HG02588 (cell line): ENCODE results near the gene ERP27.

Source experiments
- ATAC-seq: cut with Tn5 transposase; IDR thresholded peaks from one replicate; pipeline ENCODE4 v1.9.1; 2021; ENCODE audit warnings: mild to moderate bottlenecking, moderate library complexity; ENCODE audit not compliant: unreplicated experiment

Gene ERP27

GRCh38 chr12:14905269-14906004, 32.9 kb downstream of the ERP27 start:
- ATAC-seq = no peak

- no peak for ATAC-seq
Measured at GRCh38 chr12:14904854-14905253, 33.5 kb downstream of the ERP27 start.

DNA sequence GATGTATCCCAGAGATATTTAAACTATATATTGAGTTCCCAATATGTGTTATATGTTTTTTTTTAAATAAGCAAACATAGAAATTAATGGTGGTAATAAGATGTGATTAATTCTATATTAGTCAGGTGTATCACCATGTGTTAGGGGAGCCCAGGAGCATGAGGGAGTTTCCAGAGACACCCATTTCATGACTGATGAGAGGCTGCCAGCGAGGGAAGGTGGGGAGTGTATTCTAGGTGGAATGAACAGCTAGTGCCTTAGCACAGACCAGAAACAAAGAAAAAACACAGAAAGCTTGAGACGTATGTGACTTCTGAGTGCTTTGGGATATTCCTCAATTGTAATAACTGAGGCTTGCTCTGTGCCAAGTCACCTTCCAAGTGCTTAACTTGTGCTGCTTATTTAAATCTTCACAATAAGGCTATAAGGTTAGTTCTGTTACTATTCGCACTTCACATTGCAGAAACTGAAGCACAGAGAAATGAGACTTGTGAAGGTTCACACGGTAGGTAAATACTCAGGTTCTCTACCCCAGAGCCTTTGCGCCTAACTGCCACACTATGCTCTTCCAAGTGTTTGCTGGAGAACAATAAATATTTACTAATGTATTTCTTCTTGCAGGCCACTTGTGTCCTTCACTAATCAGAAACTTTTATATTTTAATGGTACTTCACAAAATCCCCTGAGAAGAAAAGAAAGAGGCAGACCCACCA, 34.8 kb downstream of the ERP27 start:
- no peak for ATAC-seq

DNA sequence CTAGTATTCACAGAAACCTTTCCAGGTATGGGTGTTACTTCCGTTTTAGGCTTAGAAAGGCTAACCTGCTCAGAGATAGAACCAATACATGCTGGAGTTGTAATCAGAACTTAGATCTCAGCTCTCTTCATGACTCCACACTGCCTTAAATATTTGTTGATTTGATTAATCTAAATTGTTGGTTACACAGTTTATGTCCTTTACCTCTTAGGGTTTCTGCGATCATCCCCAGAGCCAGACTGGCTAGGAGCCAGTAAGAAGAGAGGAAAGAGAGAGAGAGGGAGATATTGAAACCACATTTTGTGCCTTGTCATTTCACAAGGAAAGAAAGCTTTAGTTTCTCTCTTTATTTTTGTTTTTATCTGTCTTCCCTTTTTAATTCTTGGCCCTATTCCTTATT, 35.9 kb downstream of the ERP27 start:
- no peak for ATAC-seq

- no peak for ATAC-seq
Measured at GRCh38 chr12:14901228-14901562, 37.1 kb downstream of the ERP27 start.

DNA sequence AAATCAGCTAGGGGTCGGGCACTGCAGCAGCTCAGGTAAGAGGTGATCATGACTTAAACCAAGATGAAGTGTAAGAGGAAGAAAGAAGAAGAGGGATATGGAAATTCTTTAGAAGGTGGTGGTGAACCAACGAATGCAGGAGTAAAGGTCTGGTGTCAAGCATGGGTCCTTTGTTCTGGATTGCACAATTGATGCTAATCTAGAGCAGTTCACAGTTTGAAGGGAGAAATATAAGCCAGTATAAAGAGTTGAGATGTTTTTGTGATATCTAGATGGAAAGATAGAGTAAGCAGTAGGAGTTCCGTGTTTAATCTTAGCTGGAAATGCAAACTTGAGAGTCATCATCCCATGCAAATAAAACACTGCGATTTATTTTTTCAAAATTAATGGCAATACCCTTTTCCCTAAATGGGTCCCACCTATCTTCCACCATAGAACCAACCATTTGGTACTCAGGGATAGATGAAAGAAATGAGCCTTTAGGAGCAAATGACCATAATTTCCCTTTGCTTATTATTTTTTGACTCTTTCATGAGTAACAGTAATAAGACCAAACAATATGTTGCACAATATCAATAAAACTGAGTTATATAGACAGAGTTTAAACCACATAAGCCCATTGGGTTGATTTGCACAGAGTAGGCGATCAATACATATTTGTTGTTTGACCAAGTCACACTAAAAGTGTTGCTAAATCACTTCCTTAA, 37.7 kb downstream of the ERP27 start:
- no peak for ATAC-seq

DNA sequence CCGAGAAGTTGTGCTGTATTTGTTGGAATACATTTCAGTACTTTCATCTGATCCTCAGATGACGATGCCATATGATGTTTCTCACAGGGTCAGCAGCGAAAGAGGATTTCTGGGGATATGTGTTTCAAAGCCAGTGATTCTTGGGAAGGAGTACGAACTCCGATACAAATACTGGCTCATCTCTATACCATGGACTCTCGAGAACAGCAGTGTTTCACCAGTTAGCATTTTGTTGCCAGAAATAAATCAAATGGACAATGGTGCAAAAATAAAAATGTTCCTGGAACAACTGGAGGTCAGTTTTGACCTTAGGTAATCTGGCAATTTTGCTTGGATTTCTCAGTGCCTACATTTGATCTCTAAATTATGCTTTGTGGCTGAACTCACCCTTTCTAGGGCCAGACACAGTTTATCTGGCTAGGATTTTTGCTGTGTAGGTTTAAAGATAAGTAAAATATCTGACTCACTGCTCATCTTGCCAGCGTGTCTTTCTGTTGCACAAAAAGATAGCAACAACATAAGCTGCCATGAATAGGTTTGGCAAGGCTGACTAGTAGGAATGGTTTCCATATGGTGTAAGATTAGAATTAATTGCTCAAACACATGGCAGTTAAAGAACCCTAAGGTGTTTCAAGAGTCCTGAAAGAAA, 41.7 kb downstream of the ERP27 start:
- ATAC-seq = no peak

- ATAC-seq = no peak
Measured at GRCh38 chr12:14893506-14894250, 44.7 kb downstream of the ERP27 start.

- no peak for ATAC-seq
Measured at GRCh38 chr12:14892726-14893505, 45.4 kb downstream of the ERP27 start.

- ATAC-seq = no peak
Measured at GRCh38 chr12:14890701-14891100, 47.6 kb downstream of the ERP27 start.

GRCh38 chr12:14886271-14886670, 52.1 kb downstream of the ERP27 start:
- no peak for ATAC-seq

DNA sequence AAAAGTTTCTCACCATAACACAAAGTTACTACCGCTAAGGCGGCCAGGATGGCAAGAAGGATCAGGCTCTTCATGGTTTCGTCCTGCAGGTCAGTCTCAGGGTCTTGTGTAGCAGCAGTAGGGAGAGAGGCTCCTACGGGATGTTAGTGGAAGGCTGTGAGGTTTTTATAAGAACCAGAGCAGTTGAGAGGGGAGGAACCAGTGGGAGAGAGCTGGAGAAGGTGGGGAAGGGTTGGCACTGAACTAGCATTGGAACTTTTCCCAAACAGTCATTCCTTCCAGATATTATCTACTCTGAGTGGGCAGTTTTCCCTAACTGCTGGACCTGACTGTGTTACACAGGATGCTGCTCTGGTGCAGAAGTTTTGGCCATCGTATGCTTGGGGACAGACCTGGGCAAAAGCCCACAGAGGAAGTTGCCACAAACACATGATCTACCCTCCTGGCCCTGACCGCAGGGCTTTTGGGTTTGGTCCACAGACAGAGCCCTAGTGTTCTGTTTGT, 52.6 kb downstream of the ERP27 start, which contains the start of gene MGP:
MGP (minus strand) TSS at position 137 of the 504 bp plus-strand sequence; CDS start at position 74, 63 bp downstream.
- ATAC-seq = no peak

GRCh38 chr12:14884458-14884878, 53.9 kb downstream of the ERP27 start:
- ATAC-seq = peak; percentile 98

DNA sequence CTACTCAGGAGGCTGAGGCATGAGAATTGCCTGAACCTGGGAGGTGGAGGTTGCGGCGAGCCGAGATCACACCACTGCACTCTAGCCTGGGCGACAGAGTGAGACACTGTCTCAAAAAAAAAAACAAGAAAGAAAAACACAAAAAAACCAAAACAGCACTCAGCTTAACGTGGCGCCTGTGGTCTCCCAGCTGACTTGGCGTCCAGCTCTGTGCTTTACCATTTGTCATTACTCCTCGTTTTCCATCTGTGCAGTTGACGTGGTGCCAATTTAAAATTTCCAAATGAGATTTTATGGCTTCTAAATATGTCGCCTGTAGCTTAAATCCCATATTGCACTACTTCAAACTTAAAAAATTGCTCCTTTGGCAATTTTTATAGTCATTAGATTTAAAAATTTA, 54.7 kb downstream of the ERP27 start:
- ATAC-seq = no peak

- ATAC-seq = no peak
Measured at GRCh38 chr12:14880890-14881453, 57.4 kb downstream of the ERP27 start.

DNA sequence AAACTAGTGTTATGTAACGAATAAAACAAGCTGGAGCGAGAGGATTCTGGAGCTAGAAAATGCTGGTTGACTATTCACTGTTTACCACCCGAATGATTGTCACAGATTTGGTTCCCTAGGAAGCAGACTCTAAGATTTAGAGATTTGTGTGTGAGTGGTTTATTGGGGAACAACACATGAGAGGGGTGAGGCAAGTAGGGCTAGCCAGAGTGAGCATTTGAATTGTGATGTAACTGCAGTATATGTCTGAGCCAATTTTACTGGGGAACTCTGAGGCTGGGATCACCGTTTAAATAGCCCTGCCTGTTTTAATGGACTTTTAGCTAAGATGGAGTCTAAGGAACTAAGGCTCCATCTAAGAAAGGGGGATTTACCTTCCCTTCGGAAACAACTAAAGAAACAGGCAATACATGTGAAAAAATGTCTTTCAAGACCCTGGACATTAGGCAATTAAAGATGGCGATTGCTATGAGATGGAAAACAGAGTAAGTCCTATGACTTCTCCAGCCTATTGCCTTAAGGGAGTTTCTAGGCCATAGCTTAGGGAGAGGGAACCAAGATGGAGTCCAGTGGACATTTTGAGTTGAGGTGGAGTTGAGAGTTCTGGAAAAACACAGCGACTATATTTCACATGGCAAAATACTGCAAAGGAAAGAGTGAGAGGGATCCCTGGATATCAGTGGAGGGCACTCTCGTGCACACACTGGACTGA, 59.0 kb downstream of the ERP27 start:
- no peak for ATAC-seq

DNA sequence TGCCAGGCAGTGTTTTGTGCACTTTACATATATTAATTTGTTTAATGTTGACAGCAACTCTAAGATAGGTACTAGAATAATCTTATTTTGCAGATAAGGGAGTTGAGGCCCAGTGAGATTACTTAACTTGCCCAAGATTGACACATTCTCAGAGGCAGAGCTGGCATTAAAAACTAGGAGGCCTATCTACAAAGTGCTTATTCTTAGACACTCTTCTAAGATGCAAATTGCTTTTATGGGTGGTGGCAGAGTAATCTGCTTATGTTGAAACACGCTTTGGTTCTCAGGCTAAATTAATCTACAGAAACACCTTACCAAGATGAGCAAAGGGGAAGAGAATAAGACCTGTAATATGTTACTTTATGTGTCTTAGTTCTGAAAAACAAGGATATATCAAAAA, 59.8 kb downstream of the ERP27 start:
- ATAC-seq = no peak

- no peak for ATAC-seq
Measured at GRCh38 chr12:14876833-14877232, 61.5 kb downstream of the ERP27 start.

DNA sequence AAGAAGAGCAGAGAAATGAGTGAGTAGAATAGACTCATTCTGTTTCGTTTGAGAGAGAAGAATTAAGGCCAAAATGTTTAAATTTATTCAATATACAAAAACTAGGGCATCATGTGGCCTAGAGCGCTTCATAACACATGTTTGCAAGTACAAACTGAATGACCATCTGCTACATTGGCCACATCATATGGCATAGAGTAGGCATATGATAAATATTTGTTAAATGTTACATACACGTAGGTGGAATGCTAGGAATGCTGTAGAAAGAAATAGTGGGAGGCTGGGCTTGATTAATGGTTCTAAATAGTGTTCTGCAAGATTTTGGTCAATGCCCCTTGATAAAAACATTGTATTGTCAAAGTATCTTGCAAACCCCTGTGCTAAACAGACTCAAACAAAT, 63.5 kb downstream of the ERP27 start:
- ATAC-seq = no peak
